GM18507 (cell line): ENCODE measurements around the gene RPS6KA5.
A peak's percentile ranks its signal among the peaks of the same experiment; 100 is the strongest.
"Not testable (repeated sequence)": the region's sequence is repeated elsewhere in the genome, so short reads cannot be mapped to it uniquely, and the experiment has no call there.

Experiments
- DNase-seq: peaks from one replicate; pipeline ENCODE4 v3.0.0; 2011; ENCODE audit warnings: low read depth; ENCODE audit not compliant: insufficient read length; ENCODE audit errors: extremely low spot score
- FAIRE-seq: peaks from 2 replicates; lab custom pipeline; 2011; peaks lifted over from hg19 to GRCh38; lab: Jason Lieb, UNC

RPS6KA5 gene

GRCh38 chr14:90996967-90997366 is 63.5 kb downstream of the RPS6KA5 start:
- DNase-seq (no peak), FAIRE-seq (peak; percentile 44)

DNA sequence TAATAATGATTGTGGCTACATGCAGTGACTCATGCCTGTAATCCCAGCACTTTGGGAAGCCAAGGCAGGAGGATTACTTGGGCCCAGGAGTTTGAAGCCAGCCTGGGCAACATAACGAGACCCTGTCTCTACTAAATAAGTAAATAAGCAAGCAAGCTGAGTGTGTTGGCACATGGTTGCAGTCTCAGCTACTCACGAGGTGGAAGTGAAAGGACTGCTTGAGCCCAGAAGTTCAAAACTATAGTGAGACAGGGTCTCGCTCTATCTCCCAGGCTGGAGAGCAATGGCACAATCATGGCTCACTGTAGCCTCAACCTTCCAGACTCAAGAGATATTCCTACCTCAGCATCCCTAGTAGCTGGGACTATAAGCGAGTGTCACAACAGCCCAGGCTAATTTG is 64.7 kb downstream of the RPS6KA5 start:
- FAIRE-seq (peak; percentile 15), DNase-seq (no peak)

- FAIRE-seq (no peak), DNase-seq (no peak)
Observed at GRCh38 chr14:90993792-90994191, 66.6 kb downstream of the RPS6KA5 start.

DNA sequence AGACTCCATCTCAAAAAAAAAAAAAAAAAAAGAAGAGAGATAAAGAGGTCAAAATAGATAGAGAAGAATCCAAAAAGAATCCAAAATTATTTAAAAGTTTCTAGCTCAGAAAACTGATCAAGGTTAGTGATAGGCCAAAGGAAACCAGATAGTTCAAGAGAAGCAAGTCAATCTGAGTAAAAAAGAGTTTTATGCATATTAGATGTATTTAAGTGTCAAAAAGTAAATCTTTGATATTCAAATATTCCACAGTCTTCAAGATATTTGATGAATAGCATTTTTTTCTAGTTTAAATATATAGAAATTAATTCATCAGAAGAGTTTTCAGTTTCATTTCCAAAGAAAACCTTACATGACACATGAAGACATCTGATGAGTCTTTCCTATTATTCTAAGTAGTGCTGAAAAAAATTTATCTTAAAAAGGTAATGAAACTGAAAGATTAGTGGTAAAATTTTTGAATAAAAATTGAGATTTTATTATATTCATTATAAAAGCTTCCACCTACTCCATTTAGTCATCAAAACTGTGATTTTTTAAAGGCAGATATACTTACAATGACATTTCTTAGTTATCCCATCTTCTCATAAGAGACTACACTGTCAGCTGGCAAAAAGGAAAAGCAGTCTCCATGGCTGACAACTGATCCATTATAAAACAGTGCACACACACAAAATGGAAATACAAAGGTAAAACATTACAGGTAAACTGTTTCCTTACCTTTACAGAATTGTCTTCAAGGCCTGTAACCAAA is 68.6 kb downstream of the RPS6KA5 start:
- no peak for FAIRE-seq
- DNase-seq: no peak

- DNase-seq (no peak), FAIRE-seq (peak; percentile 15)
Observed at GRCh38 chr14:90990141-90990540, 70.3 kb downstream of the RPS6KA5 start.

GRCh38 chr14:90987140-90987539 is 73.3 kb downstream of the RPS6KA5 start:
- FAIRE-seq (no peak), DNase-seq (no peak)

GRCh38 chr14:90986510-90986909 is 73.9 kb downstream of the RPS6KA5 start:
- FAIRE-seq (no peak), DNase-seq (no peak)

GRCh38 chr14:90985601-90986242 is 74.7 kb downstream of the RPS6KA5 start:
- peak; percentile 81 for FAIRE-seq
- no peak for DNase-seq

DNA sequence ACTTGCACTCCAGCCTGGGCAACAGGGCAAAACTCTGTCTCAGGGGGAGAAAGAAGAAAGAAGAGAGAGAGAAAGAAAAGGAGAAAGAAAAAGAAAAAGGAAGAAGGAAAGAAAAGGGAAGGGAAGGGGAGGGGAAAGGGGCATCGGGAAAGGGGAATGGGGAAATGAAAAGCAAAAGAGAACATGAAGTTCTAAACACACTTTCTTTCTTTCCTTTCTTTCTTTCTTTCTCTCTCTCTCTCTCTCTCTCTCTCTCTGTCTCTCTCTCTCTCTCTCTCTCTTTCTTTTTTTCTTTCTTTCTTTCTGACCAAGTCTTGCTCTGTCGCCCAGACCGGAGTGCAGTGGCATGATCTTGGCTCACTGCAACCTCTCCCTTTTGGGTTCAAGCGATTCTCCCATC is 76.9 kb downstream of the RPS6KA5 start:
- no peak for DNase-seq
- no peak for FAIRE-seq

DNA sequence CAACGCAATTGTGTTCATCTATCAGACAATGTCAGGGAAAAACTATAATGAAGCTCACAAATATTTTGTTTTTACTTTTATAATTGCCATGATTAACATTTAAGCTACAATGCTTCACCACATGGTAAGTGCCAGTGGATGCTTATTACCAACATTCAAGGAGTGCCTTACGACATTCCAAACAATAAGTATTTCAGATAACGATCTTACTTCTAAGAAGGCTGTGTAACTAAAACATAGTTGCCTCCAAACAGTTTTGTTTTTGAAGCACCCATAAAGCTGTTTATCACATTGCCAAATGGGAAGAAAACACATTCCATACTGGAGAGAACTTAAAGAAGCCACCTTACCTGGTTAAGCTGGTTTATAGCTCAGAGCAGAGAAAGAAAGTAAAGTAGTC is 78.8 kb downstream of the RPS6KA5 start:
- DNase-seq: no peak
- no peak for FAIRE-seq

DNA sequence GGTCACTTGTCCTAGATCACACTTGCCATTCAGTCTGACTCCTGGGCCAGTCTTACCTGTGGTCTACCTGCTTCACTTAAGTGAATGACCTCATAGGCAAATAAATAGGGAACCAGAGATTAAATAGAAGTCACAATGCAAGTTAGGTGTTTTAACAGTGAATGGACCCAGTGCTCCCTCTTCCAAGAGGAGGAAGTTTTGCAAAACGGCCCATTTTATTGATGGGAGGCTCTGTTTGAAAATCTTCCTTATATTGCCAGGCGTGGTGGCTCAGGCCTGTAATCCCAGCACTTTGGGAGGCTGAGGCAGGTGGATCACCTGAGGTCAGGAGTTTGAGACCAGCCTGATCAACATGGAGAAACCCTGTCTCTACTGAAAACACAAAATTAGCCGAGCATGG is 79.8 kb downstream of the RPS6KA5 start:
- FAIRE-seq, DNase-seq: not testable (repeated sequence)

DNA sequence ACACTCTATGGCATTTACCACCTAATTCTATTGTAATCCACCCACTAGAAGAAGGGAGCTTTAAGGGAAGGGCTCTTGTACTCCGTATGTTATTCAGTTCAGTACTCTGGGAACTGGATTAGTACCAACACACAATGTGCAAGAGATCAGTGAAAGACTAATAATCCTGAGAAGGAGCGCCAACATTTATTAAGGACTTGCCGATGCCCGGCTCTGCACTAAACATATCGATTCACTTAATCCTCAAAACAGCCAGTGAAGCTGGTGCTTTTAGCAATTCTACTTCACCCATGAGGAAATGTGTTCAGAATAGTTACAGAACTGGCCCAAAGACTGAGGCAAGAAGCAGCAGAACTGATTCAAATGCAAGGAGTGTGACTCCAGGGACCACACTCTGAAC is 80.9 kb downstream of the RPS6KA5 start:
- DNase-seq (no peak), FAIRE-seq (no peak)

DNA sequence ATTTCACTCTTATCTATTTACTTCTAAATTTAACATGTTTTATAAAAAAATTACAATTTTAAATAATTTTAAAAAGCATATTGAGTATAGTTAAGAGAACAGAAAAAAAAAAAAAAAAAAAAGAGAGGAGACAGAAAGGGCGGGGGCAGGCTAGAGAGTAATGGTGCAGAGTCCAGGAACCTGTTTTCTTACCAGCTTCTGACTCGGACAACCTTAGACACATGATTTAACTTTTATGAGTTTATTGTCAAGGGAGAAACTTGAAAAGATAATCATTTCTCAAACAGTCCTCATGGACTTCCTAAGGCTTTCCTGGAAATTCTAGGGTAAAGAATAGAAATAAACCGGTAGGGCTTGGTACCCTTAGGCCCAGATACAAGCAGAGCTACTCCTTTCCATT is 84.3 kb downstream of the RPS6KA5 start:
- FAIRE-seq (no peak), DNase-seq (no peak)

GRCh38 chr14:90971687-90972086 is 88.8 kb downstream of the RPS6KA5 start:
- no peak for FAIRE-seq
- DNase-seq: no peak

DNA sequence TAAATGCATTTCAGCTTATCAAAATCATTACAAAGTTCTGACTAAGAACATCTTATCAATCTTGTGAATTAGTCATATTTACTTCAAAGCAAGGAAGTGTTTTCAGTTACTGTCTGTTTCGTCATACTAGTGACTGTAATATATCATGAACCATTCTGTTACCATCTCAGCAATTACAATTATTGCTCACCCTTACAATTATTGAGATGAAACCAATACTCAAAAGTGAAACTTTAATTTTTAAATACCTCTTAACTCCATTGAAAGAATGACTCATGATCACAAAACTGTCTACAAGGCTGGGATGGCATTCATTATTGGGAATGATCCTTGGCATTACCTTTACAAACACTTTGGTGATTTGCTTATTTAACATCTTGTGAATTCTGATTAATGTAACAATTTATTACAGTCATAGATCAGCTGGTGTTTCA is 90.3 kb downstream of the RPS6KA5 start:
- no peak for DNase-seq
- FAIRE-seq: peak; percentile 15

DNA sequence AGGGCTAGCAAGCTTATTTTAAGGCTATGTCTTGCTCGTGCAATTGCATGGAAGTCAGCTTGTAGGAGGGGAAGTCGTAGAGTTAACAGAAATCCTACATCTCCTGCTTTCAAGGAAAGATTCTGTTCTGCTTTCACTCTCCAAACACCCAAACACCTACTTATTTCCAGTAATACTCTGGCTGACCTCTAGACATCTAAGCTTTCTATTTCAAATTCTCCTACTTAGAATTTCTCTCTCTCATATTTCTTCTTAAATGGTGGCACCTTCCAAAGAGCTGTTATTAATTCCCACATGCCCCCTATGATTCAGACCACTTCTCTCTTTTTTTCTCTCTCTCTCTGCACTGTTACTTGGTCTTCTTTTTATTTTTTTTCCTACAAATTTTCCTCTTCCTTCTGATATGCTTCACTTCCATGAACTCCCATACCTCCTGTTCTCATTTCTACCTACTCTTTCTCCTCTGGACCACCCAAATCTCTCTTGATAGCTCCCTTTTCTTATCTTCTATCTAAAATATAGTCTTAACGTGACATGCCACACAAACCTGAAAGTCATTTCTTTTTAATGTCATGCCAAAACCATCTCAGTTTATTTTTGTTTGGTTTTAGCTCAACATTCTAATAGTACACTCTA is 90.8 kb downstream of the RPS6KA5 start:
- FAIRE-seq (peak; percentile 63), DNase-seq (no peak)

GRCh38 chr14:90968025-90968424 is 92.4 kb downstream of the RPS6KA5 start:
- DNase-seq: no peak

GRCh38 chr14:90966493-90966892 is 93.9 kb downstream of the RPS6KA5 start:
- no peak for FAIRE-seq

More at GRCh38 chr14:90968025-90968424, 92.4 kb downstream of the RPS6KA5 start:
- no peak for FAIRE-seq

GRCh38 chr14:90965765-90966164 is 94.7 kb downstream of the RPS6KA5 start:
- no peak for DNase-seq
- no peak for FAIRE-seq

More at GRCh38 chr14:90966493-90966892, 93.9 kb downstream of the RPS6KA5 start:
- DNase-seq: no peak

- DNase-seq (no peak), FAIRE-seq (no peak)
Observed at GRCh38 chr14:90963343-90963742, 97.1 kb downstream of the RPS6KA5 start.
